Measurements from ENCODE around the gene SNAP29.
"Not testable (repeated sequence)": the region's sequence is repeated elsewhere in the genome, so short reads cannot be mapped to it uniquely, and the experiment has no call there.

SNAP29 gene

DNA sequence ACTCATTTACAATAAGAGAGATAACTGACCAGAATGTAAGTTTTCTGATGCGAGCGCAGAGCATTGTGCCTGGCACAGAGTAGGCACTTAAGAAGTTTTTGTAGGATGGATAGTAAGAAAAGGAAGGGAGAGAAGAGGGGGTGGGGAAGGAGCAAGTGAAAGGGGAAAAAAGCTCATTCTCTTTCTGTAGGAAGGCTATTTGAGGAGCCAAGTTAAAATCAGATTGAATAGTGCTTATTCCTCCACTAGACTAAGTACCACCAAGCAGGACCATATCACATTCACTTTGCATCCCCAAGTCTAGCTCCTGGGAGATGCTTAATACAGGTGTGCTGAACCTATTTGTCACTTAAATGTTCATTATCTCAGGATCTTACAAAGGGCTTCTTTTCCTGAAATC, 44.3 kb downstream of the SNAP29 start:
- DNase-seq: no peak

DNA sequence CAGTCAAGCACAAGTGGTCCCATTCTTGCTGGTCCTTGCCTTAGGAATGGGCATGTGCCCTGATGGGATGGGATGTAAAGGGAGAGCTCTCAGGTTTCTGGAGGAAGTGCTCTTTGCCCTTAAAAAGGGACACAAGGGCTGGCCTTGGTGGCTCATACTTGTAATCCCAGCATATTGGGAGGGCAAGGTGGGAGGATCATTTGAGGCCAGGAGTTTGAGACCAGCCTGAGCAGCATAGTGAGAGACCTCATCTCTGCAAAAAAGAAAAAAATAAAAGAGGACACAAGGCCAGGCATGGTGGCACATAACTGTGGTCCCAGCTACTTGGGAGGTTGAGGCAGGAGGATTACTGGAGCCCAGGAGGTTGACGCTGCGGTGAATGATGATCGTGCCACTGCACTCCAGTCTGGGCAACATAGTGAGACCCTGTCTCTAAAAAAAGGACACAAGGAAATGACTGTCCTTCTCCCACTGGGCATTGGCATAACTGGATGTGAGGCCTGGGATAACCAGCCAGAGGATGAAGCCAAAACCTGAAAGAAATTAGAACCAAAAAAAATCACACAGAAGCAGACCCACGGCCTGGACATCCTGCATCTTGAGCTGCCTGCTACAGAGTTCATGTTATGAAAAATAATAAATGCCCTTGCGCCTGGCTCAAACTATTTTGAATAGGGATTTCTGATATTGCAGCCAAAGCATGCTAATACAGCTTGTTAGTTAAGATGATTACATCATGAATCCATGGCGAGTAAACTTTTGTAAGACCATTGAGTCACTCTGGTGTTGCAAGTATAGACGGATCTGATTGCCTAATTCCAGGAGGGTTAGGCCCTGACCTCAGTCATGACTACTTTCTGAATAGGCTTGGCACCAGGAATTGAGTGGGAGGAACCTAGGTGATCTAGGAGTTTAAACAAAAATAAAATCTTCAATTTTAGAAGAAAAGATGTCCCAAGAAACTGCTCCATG, 45.5 kb downstream of the SNAP29 start:
- DNase-seq: no peak

DNA sequence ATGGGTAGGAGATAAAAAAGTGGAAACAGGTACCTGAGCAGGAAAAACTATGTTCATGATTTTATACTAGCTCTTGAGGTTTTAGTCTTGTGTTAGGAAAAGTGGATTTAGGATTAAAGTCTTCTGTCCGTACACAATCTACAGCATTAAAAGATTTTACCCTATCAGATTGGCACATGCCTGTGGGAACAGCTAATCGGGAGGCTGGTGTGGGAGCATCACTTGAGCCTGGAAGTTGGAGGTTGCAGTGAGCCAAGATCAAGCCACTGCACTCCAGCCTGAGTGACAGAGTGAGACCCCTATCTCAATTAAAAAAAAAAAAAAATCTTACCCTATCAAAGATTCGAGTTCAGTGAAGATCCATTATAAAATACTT, 46.2 kb downstream of the SNAP29 start:
- DNase-seq: no peak

DNA sequence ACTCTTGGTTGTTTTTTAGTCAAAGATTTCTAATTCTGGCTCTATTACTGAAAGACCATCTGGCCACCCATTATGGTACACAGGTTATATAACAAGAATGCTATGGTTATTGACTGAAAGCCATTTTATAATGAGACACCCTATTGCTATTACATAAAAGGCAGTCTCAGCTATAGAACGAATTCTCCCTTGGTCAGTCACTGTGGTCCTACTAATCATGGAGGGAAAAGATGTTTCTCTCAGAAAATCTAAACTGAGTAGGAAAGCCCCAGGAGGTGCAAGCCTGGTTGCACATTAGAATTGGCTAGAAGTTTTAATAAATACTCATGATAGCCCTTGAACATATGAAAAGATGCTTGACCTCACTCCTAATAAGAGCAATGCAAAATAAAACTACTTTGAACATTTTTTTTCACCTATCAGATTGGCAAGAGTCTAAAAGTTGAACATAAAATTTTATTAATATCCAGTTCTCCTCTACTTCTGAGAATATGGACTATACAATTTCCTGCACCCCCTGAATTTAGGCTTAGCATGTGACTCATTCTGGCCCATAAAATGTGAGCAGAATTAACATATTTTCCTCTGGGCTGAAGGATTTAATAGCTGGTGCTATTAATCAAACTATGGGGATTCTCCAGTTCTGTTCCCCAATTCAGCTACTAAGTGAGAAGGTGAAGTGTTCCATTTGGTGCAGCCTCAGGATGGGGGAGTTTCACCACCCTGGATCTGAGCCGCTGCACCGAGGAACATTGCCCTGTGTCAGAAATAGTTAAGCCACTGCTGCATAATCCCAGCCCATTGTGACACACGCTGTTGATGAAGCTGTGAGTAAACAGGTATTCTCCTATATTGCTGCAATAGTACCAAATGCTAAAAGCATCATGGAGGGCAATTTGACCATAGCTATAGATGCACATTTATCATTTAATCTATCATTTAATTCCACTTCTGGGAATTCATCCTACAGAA, 46.9 kb downstream of the SNAP29 start:
- DNase-seq: no peak

DNA sequence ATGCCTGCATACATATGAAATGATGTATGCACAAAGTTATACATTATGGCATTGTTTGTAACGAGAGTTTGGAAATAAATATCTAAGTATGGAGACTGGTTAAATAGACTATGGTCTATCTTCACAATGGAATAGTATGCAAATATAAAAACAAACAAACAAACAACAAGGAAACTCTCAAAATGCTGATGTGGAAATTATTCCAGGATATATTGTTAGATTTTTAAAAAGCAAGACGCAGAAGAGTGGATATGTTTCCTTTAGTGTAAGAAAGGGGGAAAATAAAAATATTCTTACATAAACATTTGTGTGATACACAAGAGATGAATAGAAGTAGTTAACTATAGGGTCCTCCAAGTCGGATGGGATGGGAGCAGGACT, 47.6 kb downstream of the SNAP29 start:
- no peak for DNase-seq

DNA sequence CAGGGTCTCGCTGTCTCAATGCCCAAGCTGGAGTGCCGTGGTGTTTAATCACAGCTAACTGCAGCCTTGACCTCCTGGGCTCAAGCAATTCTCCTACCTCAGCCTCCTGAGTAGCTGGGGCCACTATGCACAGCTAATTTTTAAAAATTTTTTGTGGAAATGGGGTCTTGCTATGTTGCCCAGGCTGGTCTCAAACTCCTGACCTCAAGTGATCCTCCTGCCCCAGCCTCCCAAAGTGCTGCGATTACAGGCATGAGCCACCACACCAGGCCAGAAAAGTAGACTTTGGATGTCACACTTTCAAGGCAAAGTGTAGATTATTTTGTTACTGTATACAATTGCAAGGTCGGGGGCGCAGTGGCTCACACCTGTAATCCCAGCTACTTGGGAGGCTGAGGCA, 49.9 kb downstream of the SNAP29 start:
- DNase-seq: not testable (repeated sequence)

DNA sequence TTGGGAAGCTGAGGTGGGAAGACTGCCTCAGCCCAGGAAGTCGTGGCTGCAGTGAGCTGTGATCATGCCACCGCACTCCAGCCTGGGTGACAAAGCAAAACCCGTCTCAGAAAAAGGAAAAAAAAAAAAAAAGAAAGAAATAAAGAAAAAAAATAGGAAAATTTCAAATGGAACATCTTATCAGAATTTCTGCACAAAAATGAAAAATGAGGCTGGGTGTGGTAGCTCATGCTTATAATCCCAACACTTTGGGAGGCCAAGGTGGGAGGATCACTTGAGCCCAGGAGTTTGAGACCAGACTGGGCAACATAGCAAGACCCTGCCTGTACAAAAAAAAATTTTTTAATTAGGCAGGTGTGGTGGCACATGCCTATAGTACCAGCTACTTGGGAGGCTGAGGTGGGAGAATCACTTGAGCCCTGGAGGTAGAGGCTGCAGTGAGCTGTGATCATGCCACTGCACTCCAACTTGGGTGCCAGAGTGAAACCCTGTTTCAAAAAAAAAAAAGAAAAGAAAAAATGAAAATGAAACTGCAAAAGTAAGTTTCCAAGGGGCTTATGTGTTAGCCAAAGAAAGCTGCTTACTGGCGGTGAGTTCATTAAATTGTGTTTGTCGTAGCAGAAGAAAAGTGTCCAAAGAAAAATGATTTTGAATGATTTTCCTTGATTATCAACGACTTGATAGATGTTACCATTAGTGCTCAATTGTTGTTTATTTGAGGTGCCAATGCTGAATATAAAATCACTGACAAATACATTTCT, 50.9 kb downstream of the SNAP29 start:
- DNase-seq: no peak

DNA sequence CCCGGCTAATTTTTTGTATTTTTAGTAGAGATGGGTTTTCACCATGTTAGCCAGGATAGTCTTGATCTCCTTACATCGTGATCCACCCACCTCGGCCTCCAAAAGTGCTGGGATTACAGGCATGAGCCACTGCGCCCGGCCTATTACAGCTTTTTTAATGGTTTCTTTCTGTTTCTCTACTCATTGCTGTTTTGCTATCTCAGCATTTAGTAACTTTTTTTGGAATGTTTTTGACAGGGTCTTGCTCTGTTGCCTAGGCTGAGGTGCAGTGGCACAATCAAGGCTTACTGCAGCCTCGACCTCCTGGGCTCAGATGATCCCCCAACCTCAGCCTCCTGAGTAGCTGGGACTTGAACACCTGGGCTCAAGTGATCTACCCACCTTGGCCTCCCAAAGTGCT, 53.7 kb downstream of the SNAP29 start:
- no peak for DNase-seq

DNA sequence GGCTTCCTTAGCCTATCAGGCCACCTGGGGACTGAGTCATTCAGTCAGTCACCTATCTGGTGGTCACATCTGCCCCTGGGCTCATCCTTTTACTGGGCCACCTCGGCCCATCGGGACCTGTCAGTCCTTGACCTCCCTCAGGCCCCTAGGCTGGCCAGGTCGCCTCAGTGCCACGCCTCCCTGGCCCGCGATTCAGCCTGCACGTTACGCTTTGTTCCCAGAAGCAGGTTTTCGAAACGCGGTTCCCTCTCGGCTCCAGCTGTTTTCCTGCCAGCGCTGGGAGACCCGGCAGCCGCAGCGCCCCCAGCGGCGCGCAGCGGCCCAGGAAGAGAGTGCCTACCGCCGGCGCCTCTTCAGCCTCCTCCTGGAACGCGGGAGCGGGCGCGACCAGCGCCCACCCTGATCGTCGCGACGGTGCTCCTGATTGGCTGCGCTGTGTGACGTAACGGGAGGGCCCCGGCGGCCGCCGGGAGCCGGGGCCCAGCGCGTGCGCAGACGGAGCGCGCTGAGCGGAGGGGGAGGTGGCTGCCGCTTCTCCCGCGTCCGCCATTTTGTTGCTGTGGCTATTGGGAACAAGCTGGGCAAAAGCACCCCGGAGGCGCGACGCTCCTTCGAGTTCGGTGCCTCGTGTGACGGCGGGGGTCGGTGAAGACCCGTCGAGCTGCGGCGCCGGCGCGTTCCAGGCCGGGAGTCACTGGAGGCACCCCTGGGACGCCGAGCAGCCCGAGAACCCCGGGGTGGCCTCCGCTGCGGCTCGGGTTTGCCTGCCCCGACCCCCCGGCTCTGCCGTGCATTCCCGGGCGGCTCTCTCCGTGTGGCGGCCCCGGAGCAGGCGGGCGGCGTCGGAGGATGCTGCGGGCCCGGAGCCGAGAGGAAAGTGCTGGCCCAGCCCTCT, 58.4 kb downstream of the SNAP29 start, which contains the start of gene CRKL:
TSS of gene CRKL (plus strand) at position 492 of the 895 bp plus-strand sequence. CDS start 528 bp downstream, outside the sequence.
- peak; percentile 96 for DNase-seq

DNA sequence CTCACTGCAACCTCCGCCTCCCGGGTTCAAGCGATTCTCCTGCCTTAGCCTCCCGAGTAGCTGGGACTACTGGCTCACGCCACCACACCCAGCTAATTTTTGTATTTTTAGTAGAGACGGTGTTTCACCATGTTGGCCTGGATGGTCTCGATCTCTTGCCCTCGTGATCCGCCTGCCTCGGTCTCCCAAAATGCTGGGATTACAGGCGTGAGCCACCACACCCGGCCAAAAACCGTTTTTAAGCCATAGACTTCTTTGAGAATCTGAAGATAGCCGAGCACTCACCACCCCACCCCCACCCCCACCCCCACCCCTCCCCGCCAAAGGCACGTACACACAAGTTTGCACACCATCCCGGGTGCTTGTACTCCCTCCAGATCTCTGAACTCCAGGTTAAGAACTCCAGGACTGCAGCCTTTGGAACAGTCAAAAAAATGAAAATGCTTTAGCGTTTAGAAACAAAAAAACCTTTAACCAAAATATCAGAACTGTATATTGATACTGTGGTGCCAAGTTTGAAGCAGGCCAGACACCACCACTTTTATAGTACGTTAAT, 59.9 kb downstream of the SNAP29 start:
- DNase-seq: no peak

DNA sequence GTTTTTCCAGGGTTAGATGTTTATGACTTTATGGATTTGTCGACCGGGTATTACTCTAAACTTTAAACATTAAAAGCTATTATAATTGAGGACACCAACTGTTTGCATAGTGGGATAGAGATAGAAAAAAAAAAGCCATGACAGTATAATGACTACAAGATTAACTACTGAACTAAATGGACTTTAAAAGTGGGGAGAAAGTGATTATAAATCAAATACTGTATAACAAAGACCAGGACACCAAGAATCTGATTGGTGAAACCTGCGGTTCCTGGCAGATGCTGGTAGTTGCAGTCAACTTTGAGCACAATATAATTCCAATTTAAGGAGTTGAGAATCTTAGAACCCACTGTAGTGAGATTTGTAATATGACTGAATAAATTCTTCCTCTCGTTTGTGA, 60.9 kb downstream of the SNAP29 start:
- no peak for DNase-seq

DNA sequence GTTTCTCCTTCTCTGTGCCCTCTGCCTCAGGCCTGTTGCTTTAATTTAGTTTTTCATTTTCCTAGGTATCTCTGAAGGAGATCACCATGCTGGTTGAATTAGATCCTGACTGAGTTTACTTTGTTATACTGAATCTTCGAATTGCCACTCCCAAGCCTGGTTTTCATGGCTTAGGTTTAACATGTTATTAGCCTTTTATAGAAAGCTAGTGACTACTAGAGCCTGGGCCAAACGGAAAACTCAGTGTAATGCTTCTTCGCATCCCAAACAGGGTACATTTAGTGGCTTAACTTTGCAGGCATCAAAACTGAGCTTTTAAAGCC, 62.0 kb downstream of the SNAP29 start:
- no peak for DNase-seq

DNA sequence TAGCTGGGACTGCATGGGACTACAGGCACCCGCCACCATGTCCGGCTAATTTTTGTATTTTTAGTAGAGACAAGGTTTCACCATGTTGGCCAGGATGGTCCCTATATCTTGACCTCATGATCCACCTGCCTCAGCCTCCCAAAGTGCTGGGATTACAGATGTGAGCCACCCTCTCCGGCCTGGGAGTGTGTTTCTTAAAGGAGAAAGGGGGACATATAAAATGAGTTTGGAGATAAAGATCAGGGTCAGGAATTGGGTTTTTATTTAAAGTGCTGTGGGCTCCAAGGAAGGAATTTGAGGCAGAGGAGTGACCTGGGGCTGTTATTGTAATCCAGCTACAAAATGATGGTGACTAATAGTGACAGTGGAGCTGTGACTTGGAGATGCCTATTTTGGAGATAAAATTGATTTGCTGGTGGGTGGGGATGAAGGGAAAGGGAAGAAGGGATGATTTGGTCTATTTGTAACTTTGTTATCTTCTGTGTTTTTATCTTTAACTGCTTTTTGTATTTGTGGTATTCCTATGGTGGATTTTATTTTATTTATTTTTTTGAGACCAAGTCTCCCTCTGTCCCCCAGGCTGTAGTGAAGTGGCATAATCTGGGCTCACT, 63.4 kb downstream of the SNAP29 start:
- DNase-seq: no peak

DNA sequence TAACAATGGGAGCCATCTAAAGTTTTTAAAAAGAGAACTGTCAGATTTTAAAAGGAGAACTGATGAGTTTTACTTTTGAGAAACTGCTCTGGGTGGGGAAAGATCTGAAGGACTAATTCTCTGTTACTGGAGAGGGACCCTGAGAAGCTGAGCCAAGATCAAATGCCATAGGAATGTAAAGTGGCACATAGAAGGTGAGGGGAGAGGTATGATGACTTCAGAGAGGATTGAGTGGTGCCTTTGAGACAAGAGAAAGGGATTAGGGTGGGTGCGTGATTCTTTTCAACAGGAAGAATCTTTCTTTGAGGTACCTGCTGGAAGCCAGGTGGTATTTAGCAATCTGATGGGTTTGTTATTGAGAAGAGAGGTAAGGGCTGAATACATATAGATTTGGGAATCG, 67.4 kb downstream of the SNAP29 start:
- DNase-seq: no peak

DNA sequence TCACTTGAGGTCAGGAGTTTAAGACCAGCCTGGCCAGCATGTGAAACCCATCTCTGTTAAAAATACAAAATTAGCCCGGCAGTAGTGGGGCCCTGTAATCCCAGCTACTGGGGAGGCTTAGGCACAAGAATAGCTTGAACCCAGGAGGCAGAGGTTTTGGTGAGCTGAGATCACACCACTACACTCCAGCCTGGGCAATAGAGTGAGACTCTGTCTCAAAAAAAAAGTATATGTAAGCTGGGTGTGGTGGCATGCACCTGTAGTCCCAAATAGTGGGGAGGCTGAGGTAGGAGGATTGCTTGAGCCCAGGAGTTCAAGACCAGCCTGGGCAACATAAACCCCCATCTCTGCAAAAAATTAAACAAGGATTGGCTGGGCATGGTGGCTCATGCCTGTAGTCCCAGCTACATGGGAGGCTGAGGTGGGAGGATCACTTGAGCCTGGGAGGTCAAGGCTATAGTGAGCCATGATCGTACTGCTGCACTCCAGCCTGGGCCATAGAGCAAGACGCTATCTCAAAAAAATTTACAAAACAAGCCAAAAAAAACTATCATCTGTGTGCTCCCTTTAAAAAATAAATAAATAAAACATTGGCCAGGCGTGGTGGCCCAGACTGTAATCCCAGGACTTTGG, 69.2 kb downstream of the SNAP29 start:
- no peak for DNase-seq

DNA sequence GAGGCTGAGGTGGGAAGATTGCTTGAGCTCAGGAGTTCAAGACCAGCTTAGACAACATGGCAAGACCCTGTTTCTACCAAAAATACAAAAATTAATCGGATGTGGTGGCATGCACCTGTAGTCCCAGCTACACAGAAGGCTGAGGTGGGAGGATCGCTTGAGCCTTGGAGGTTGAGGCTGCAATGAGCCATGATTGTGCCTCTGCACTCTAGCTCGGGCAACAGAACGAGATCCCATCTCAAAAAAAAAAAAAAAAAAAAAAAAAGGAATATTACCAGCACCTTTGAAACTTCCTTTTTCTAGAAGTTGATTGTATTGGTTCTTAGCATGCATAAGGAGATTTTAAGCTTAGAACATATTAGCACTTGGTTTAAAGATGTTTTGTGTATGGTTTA, 69.8 kb downstream of the SNAP29 start:
- no peak for DNase-seq

DNA sequence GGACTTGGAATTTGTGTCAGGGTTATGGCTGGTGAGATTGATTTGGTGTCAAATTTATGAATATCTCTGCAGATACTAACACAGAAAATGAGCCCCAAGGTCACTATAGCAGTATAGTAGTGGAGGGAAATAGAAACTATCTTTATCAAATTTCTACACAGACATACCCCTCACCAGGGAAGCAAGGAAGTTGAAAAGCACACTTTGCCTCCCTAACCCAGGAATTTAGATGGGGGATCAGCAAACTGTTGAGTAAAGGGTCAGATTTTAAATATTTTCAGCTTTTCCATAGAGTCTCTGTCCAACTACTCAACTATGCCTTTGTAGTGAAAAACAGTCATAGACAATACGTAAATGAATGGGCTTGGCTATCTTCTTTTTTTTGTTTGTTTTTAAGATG, 71.2 kb downstream of the SNAP29 start:
- DNase-seq: no peak

DNA sequence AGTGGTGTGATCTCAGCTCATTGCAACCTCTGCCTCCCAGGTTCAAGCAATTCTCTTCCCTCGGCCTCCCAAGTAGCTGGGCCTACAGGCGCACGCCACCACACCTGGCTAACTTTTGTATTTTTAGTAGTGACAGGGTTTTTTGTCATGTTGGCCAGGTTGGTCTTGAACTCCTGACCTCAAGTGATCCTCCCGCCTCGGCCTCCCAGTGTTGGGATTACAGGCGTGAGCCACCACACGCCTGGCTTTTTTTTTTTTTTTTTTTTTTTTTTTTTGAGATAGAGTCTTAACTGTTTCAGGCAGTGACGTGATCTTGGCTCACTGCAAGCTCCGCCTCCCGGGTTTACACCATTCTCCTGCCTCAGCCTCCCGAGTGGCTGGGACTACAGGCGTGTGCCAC, 71.6 kb downstream of the SNAP29 start:
- not testable (repeated sequence) for DNase-seq

DNA sequence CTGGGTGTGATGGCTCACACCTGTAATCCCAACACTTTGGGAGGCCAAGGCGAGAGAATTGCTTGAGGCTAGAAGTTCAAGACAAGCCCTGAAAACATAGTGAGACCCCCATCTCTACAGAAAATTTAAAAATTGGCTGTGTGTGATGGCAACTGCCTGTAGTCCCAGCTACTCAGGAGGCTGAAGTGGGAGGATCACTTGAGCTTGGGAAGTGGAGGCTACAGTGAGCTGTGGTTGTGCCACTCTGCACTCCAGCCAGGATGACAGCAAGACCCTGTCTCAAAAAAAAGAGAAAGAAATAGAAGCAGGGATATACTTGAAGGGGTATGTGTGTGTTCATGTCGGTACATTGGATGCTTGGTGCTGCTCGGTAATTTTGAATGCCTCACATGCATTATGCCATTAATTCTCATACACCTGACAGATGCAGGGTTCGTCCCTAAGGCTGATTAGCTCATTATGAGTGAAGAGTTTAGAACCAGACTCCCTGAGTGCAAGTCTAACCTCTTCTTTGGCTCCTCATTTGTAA, 72.4 kb downstream of the SNAP29 start:
- DNase-seq: no peak

DNA sequence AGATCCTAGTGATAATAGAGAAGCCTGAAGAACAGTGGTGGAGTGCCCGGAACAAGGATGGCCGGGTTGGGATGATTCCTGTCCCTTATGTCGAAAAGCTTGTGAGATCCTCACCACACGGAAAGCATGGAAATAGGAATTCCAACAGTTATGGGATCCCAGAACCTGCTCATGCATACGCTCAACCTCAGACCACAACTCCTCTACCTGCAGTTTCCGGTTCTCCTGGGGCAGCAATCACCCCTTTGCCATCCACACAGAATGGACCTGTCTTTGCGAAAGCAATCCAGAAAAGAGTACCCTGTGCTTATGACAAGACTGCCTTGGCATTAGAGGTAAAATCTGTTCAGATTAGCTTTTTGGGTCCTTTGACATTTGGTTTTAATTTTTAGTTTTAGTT, 75.1 kb downstream of the SNAP29 start:
- no peak for DNase-seq
